Muscle layer of duodenum (tissue), 2 donors: Measurements from ENCODE around the gene AFAP1L2.

Experiments used
- H3K27ac ChIP-seq: one replicate; pipeline ENCODE4 v1.7.0; 2013; ENCODE audit warnings: mild to moderate bottlenecking, low read length
- H3K27me3 ChIP-seq: one replicate; pipeline ENCODE4 v1.7.0; 2013; ENCODE audit warnings: low read depth, mild to moderate bottlenecking, control low read depth, low read length
- H3K36me3 ChIP-seq, 2 donors: one replicate each; pipeline ENCODE4 v1.7.0; 2013; ENCODE audit warnings: low read length in 2 of 2, control low read depth in 1 of 2, mild to moderate bottlenecking in 1 of 2; ENCODE audit not compliant: insufficient read depth in 2 of 2, control insufficient read depth in 1 of 2
- H3K4me1 ChIP-seq, 2 donors: one replicate each; pipeline ENCODE4 v1.7.0; 2013; ENCODE audit warnings: low read length in 2 of 2, mild to moderate bottlenecking in 2 of 2, control low read depth in 1 of 2, moderate library complexity in 1 of 2; ENCODE audit not compliant: insufficient read depth in 2 of 2, control insufficient read depth in 1 of 2
- H3K4me3 ChIP-seq, 2 donors: one replicate each; pipeline ENCODE4 v1.7.0; 2013; ENCODE audit warnings: low read length in 2 of 2, low read depth in 1 of 2, mild to moderate bottlenecking in 1 of 2
- H3K9me3 ChIP-seq, 2 donors: one replicate each; pipeline ENCODE4 v1.7.0; 2013; ENCODE audit warnings: low read length in 2 of 2, control low read depth in 1 of 2, mild to moderate bottlenecking in 1 of 2; ENCODE audit not compliant: control insufficient read depth in 1 of 2
- donor health status: healthy.

Gene AFAP1L2

GRCh38 chr10:114313866-114314265, 90.4 kb downstream of the AFAP1L2 start:
- Histone ChIP-seq H3K4me1 (peaks cover 0 to 7% of the 10 kb centered on the region in 2 donors), H3K4me3 (no peak overlapping the region), H3K9me3 (no peaks in the 10 kb centered on the region), H3K36me3 (peaks cover 0 to 12% of the 10 kb centered on the region in 2 donors), H3K27me3 (no peaks in the 10 kb centered on the region), H3K27ac (no peak overlapping the region)

- no peak overlapping the region for H3K4me3 ChIP-seq
- no peaks in the 10 kb centered on the region for H3K9me3 ChIP-seq
- no peak overlapping the region for H3K27ac ChIP-seq
- peaks cover 0 to 12% of the 10 kb centered on the region in 2 donors for H3K36me3 ChIP-seq
- H3K27me3 ChIP-seq, result no peaks in the 10 kb centered on the region
- peaks cover 0 to 14% of the 10 kb centered on the region in 2 donors for H3K4me1 ChIP-seq
Observed at GRCh38 chr10:114313139-114313538, 91.2 kb downstream of the AFAP1L2 start.

DNA sequence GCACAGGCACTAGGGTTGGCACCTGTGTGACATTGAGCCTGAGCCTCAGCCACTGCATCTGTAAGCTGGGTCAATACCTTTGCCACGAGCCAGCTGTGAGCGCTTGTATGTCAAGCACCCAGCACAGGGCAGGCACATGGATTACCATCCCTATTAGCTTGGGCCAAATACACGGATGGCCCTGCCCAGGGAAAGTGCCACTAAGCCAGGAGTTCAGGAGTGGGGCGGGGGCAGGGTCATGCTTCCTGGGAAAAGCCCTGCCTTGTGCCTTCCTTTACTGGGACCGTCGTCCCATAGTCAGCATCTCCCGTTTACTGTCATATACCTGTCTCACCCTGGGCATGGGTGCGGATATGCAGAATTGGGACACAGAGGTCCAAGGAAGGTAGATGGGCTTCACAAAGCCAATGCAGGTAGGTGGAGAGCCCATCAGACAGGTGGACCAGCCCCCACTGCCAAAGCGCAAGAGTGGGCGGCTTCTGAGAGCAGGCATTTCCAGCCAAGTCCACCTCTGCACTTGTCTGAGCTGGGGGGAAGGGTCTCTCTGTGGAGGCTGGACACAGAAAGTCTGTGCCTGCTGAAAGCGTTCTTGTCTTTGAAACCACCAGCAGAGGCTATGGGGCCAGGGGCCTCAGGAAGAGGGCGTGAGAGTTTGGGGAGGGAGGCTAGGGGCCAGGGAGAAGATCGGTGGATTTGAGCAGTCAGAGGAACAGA, 92.6 kb downstream of the AFAP1L2 start:
- H3K9me3 ChIP-seq, result no peaks in the 10 kb centered on the region
- H3K4me3 ChIP-seq, result no peak overlapping the region
- no peaks in the 10 kb centered on the region for H3K27me3 ChIP-seq
- no peak overlapping the region for H3K27ac ChIP-seq
- H3K4me1 ChIP-seq, result peaks cover 0 to 19% of the 10 kb centered on the region in 2 donors
- peaks cover 0 to 12% of the 10 kb centered on the region in 2 donors for H3K36me3 ChIP-seq

DNA sequence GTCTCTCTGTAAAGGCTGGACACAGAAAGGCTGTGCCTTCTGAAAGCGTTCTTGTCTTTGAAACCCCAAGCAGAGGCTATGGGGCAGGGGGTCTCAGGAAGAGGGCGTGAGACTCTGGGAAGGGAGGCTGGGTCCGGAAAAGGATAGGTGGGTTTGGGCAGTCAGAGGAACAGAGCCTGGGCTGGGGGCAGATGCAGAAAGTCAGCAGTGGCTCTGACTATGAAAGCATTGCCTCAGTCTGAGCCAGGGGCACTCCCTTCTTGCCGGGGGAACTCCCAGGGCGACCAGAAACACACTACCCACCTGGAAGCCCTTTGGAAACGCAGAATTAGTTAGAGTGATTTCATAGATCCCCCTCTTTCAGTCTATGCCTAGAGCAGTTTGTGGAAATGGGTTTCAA, 93.3 kb downstream of the AFAP1L2 start:
- Histone ChIP-seq H3K4me1 (peaks cover 0 to 22% of the 10 kb centered on the region in 2 donors), H3K27ac (no peak overlapping the region), H3K36me3 (peaks cover 0 to 12% of the 10 kb centered on the region in 2 donors), H3K4me3 (no peak overlapping the region), H3K27me3 (no peaks in the 10 kb centered on the region), H3K9me3 (no peaks in the 10 kb centered on the region)

- Histone ChIP-seq H3K4me1 (peaks cover 0 to 26% of the 10 kb centered on the region in 2 donors), H3K27me3 (no peaks in the 10 kb centered on the region), H3K4me3 (no peak overlapping the region), H3K36me3 (peaks cover 0 to 12% of the 10 kb centered on the region in 2 donors), H3K9me3 (no peaks in the 10 kb centered on the region), H3K27ac (no peak overlapping the region)
Observed at GRCh38 chr10:114310346-114310745, 94.0 kb downstream of the AFAP1L2 start.

DNA sequence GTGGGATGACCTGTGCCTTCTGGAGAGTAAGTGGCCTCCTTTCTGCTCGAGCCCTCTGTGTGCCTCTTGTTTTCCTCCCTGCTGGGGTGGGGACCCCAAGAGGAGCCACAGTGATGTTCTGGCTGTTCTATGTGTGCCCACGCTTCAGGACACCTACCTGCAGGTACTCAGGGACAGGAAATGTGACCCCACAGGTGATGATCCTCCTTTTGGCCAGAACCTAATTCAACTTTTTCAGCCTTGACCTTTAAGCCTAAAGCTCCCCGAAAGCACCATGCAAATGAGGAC, 95.0 kb downstream of the AFAP1L2 start:
- H3K4me3 ChIP-seq, result no peak overlapping the region
- no peak overlapping the region for H3K27ac ChIP-seq
- peaks cover 0 to 12% of the 10 kb centered on the region in 2 donors for H3K36me3 ChIP-seq
- no peaks in the 10 kb centered on the region for H3K27me3 ChIP-seq
- H3K9me3 ChIP-seq, result no peaks in the 10 kb centered on the region
- peaks cover 0 to 37% of the 10 kb centered on the region in 2 donors for H3K4me1 ChIP-seq

DNA sequence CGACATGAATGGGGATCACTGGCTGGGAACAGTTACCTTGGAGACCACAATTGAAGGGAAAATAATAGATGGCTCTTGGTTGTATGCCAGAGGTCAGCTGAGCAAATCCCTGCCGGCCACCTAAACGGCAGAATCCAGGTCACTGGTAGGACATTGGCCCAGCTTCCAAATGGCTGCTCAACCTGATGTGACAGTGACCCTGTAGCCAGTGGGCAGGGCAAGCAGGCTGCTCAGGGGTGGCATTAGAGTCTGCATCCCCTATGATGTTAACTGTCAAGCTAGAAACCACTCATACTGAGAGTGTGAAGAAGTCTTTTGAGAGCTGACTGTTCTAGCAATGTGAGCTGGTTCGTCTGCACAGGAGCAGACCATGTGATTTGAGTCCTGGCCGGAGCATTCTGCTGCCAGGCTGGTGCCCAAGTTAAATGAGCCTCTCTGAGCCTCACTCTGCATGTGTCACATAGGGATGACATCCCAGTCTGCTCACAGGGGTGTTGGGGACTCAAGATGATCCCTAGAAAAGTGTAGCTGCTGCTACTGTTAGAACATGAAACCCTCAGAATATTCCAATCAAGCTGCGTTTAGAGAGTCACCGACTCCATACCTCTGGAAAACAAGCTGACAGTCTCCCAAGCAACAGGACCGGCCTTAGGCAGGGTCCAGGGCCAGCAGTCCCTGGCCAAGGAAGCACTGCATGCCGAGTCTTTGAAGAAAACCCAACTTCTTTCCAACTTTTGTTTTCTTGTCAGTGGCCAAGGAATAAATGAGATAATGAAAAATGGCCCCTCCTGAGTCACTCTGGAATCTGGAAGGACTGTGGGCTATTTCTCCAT, 95.6 kb downstream of the AFAP1L2 start:
- Histone ChIP-seq H3K36me3 (peaks cover 0 to 12% of the 10 kb centered on the region in 2 donors), H3K4me3 (no peak overlapping the region), H3K27ac (no peak overlapping the region), H3K9me3 (no peaks in the 10 kb centered on the region), H3K4me1 (peaks cover 0 to 39% of the 10 kb centered on the region in 2 donors), H3K27me3 (no peaks in the 10 kb centered on the region)

DNA sequence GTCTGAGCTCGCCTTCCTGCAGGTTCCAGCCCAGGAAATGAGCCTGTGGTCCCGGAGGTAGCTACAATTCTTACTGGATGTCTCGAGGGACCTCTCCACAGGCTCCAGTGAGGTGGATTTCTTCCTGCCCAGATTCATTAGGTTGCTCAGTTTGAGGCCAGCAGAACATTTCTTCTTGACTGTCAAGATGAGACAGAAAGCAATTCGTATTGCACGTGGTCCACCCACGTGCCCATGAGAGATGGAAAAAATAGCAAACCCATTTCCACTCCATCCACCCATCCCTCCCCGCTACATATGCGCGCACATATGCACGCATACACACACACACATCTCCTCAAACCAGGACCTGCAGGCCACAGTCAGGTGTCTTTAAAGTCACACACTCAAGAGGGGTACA, 96.6 kb downstream of the AFAP1L2 start:
- Histone ChIP-seq H3K36me3 (peaks cover 0 to 11% of the 10 kb centered on the region in 2 donors), H3K4me1 (peaks cover 0 to 40% of the 10 kb centered on the region in 2 donors), H3K27ac (no peak overlapping the region), H3K27me3 (no peaks in the 10 kb centered on the region), H3K4me3 (no peak overlapping the region), H3K9me3 (no peaks in the 10 kb centered on the region)

DNA sequence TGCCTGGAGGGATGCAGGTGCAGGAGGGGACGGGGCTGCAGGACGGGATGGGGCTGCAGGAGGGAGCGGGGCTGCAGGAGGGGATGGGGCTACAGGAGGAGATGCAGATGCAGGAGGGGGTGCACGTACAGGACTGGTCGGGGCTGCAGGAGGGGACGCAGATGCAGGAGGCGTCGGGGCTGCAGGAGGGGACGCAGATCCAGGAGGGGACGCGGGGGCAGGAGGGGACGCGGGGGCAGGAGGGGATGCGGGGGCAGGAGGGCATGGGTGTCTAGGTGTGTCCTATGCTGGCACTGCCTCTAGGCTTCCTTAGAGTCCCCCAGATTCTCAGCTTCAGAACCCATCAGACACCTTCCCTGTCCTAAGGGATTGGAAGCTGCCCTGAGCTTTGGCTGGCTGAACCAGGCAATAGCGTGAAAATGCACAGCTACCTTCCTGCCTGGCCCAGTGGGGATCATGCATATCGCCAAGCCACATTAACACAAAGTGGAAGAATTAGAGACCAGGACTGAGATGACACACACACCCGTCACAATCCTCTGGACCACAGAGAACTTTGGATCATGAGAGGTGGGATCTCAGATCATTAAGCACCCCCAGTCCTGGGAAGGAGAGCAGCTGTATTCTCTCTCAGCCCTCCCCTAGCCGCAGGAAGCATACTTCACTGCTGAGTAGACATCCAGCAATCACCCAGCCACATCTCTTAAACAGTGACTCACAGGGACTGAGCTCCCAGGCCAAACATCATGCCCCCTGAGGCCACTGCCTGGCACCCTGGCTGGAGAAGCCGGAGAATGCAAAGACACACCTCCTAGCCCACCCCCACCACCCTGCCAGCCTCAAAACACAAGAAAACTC, 98.0 kb downstream of the AFAP1L2 start:
- Histone ChIP-seq H3K4me1 (peaks cover 0 to 49% of the 10 kb centered on the region in 2 donors), H3K27ac (no peak overlapping the region), H3K4me3 (no peak overlapping the region), H3K9me3 (no peaks in the 10 kb centered on the region), H3K27me3 (no peaks in the 10 kb centered on the region), H3K36me3 (peaks cover 0 to 5% of the 10 kb centered on the region in 2 donors)

DNA sequence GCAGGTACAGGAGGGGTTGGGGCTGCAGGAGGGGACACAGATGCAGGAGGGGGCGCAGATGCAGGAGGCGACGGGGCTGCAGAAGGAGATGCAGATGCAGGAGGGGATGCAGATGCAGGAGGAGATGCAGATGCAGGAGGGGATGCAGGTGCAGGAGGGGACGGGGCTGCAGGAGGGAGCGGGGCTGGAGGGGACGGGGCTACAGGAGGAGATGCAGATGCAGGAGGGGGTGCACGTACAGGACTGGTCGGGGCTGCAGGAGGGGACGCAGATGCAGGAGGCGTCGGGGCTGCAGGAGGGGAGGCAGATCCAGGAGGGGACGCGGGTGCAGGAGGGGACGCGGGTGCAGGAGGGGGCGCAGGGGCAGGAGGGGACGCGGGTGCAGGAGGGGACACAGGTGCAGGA, 98.8 kb downstream of the AFAP1L2 start:
- Histone ChIP-seq H3K27me3 (no peaks in the 10 kb centered on the region), H3K36me3 (peaks cover 0 to 2% of the 10 kb centered on the region in 2 donors), H3K4me1 (peaks cover 0 to 49% of the 10 kb centered on the region in 2 donors), H3K27ac (no peak overlapping the region), H3K4me3 (no peak overlapping the region), H3K9me3 (no peaks in the 10 kb centered on the region)
